SU-DHL-6 (cell line): Measurements from ENCODE around the gene ZNF423.

ENCODE experiments used
- H2AFZ ChIP-seq: fragments of 200-600 bp; sonication (generic); 2 replicates; pipeline ENCODE4 v1.6.1; 2014; ENCODE audit warnings: low read depth, mild to moderate bottlenecking, moderate library complexity, mixed read lengths, antibody characterized with exemption, low read length; ENCODE audit not compliant: severe bottlenecking
- H3F3A ChIP-seq: fragments of 200-600 bp; shearing (Covaris generic); 2 replicates; pipeline ENCODE4 v1.6.0; 2016; ENCODE audit warnings: antibody characterized with exemption, mild to moderate bottlenecking; ENCODE audit not compliant: insufficient read depth
- H3K27ac ChIP-seq: fragments of 200-600 bp; sonication (generic); 2 replicates; pipeline ENCODE4 v1.5.1; 2016; ENCODE audit warnings: low read depth, mild to moderate bottlenecking, low read length, moderate library complexity, mixed read lengths
- H3K27me3 ChIP-seq: fragments of 200-600 bp; sonication (generic), shearing (Covaris generic); 2 replicates; pipeline ENCODE4 v1.6.0; 2014; ENCODE audit warnings: mild to moderate bottlenecking, low read length
- H3K36me3 ChIP-seq: fragments of 200-600 bp; sonication (generic); 2 replicates; pipeline ENCODE4 v1.6.1; 2014; ENCODE audit warnings: mild to moderate bottlenecking, low read length, mixed read lengths
- H3K4me2 ChIP-seq: fragments of 300-600, 200-600 bp; shearing (Covaris generic), sonication (generic); 2 replicates; pipeline ENCODE4 v1.6.0; 2014; ENCODE audit warnings: low read length, low read depth, mild to moderate bottlenecking; ENCODE audit not compliant: poor library complexity, severe bottlenecking
- H3K4me3 ChIP-seq: fragments of 200-600 bp; sonication (generic); 2 replicates; pipeline ENCODE4 v1.5.1; 2014; ENCODE audit warnings: antibody characterized with exemption, low read length, mild to moderate bottlenecking, mixed read lengths; ENCODE audit not compliant: insufficient read depth, poor library complexity, severe bottlenecking
- H3K79me2 ChIP-seq: fragments of 200-600 bp; sonication (generic); 2 replicates; pipeline ENCODE4 v1.6.1; 2014; ENCODE audit warnings: mild to moderate bottlenecking, low read length, moderate library complexity; ENCODE audit not compliant: insufficient read depth
- H3K9ac ChIP-seq: fragments of 200-600 bp; sonication (generic); 2 replicates; pipeline ENCODE4 v1.7.0; 2014; ENCODE audit warnings: mild to moderate bottlenecking, low read length
- H3K9me2 ChIP-seq: fragments of 200-600 bp; sonication (generic); replicated peaks from 2 replicates; pipeline ENCODE4 v1.6.1; 2014; ENCODE audit warnings: low read length; ENCODE audit not compliant: insufficient read depth
- H3K9me3 ChIP-seq: fragments of 200-600 bp; sonication (generic); 2 replicates; pipeline ENCODE4 v1.6.1; 2014; ENCODE audit warnings: low read length, mixed read lengths; ENCODE audit not compliant: insufficient read depth
- H4K20me1 ChIP-seq: fragments of 200-600 bp; sonication (generic); 2 replicates; pipeline ENCODE4 v1.6.1; 2014; ENCODE audit warnings: low read depth, mild to moderate bottlenecking, antibody characterized with exemption, low read length, moderate library complexity, mixed read lengths
- CTCF ChIP-seq: fragments of 200-600 bp; sonication (generic); IDR thresholded peaks from one replicate; pipeline ENCODE4 v1.5.1; 2017; ENCODE audit warnings: antibody characterized with exemption, mild to moderate bottlenecking, low read length, moderate library complexity; ENCODE audit not compliant: insufficient read depth, poor library complexity, severe bottlenecking
- EZH2phosphoT487 ChIP-seq: fragments of 200-600 bp; sonication (generic), shearing (Covaris generic); conservative IDR thresholded peaks from 2 replicates; pipeline ENCODE4 v1.6.1; 2018; ENCODE audit warnings: mild to moderate bottlenecking, antibody characterized with exemption, low read length, moderate library complexity, mixed read lengths

Gene ZNF423

DNA sequence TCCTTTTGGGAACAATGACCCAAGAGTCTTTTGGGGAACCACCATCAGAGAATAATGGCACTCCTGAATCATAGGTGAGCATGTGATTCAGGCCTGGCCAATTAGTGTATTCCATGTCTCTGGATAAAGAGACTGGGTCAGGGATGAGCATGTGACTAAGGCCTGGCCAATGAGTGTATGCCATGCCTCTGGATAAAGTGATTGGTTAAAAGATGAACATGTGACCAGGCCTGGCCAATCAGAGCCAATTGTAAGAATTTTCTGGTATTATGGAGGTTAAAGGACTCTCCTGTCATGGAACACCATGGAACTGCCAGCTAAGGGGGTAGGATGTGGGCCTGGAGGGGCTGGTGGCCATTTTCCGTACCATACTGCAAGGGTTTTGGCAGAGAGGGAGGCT, 288.0 kb downstream of the ZNF423 start:
- H3K9ac ChIP-seq: no peak overlapping the region
- no peaks in the 10 kb centered on the region for H3K36me3 ChIP-seq
- no peaks in the 10 kb centered on the region for H3K27me3 ChIP-seq
- no peak overlapping the region for H3K4me2 ChIP-seq
- H2AFZ ChIP-seq: no peak overlapping the region
- H3K27ac ChIP-seq: no peak overlapping the region
- no peak overlapping the region for H3K4me3 ChIP-seq
- H3K9me2 ChIP-seq: no peaks in the 10 kb centered on the region
- H3K9me3 ChIP-seq: no peaks in the 10 kb centered on the region
- H4K20me1 ChIP-seq: no peaks in the 10 kb centered on the region
- no peaks in the 10 kb centered on the region for H3F3A ChIP-seq
- TF ChIP-seq CTCF: no peak
- no peak for TF ChIP-seq EZH2phosphoT487
- no peaks in the 10 kb centered on the region for H3K79me2 ChIP-seq

GRCh38 chr16:49566432-49566831, 289.5 kb downstream of the ZNF423 start:
- H3K79me2 ChIP-seq: no peaks in the 10 kb centered on the region
- H3K9ac ChIP-seq: no peak overlapping the region
- no peaks in the 10 kb centered on the region for H3K9me2 ChIP-seq
- H4K20me1 ChIP-seq: no peaks in the 10 kb centered on the region
- H3K4me2 ChIP-seq: no peak overlapping the region
- no peak overlapping the region for H3K27ac ChIP-seq
- H3K36me3 ChIP-seq: no peaks in the 10 kb centered on the region
- no peaks in the 10 kb centered on the region for H3K27me3 ChIP-seq
- H2AFZ ChIP-seq: no peak overlapping the region
- no peaks in the 10 kb centered on the region for H3K9me3 ChIP-seq
- TF ChIP-seq EZH2phosphoT487 (no peak), CTCF (no peak)
- no peaks in the 10 kb centered on the region for H3F3A ChIP-seq
- no peak overlapping the region for H3K4me3 ChIP-seq

DNA sequence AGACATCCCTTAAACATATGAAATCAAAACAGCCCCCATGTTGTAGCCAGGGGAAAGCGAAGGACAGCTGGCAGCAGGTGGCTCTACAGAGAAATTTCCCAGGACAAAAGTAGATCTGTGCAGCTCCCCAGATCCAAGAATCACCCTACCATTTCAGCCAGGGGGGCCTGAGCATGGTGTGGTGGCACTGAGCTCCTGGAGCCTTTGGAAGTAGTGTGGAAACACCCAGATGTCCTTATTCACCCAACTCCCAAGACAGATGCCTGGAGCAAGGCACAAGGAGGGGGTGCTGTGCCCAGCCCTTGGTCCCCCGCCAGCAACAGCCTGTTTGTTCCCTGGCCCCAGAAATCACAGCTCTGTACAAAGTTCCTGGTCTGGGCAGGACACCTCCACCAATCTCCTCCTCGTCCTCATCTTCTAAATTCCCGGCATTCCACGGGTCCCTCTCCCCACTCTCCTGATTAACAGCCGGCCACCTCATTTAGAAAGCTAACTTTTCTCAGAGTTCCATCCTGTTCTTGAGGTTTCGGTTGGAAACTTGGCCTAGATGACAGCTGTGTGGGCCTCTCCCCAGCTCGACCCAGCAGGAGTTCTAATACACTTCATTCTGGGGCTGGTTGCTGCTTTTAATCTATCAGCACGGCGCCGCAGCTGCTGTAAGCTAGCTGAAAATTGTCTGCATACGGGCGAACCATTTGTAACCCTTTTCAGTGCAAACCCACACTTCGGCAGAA, 291.2 kb downstream of the ZNF423 start:
- H3K36me3 ChIP-seq: no peaks in the 10 kb centered on the region
- no peak overlapping the region for H3K9ac ChIP-seq
- H4K20me1 ChIP-seq: no peaks in the 10 kb centered on the region
- no peak overlapping the region for H3K4me3 ChIP-seq
- no peaks in the 10 kb centered on the region for H3F3A ChIP-seq
- H3K79me2 ChIP-seq: no peaks in the 10 kb centered on the region
- H3K27me3 ChIP-seq: no peaks in the 10 kb centered on the region
- no peak overlapping the region for H3K4me2 ChIP-seq
- H3K27ac ChIP-seq: no peak overlapping the region
- H2AFZ ChIP-seq: no peak overlapping the region
- no peaks in the 10 kb centered on the region for H3K9me2 ChIP-seq
- TF ChIP-seq EZH2phosphoT487 (no peak), CTCF (no peak)
- no peaks in the 10 kb centered on the region for H3K9me3 ChIP-seq
